Stimulated activated CD4-positive, alpha-beta T cell treated with anti-CD3 and anti-CD28 coated beads, Interleukin-2, amount 100 ng/mL, for 24 hours (primary cell): Measurements from ENCODE around the gene ARHGEF4.

Experiments used
- DNase-seq, 2 donors: peaks; one replicate each; pipeline ENCODE4 v3.0.0-alpha.2; 2020

ARHGEF4 gene

GRCh38 chr2:130834931-130835765 lies 1.6 kb upstream of the ARHGEF4 start:
- no peak for DNase-seq

- no peak for DNase-seq
Observed at GRCh38 chr2:130835766-130836015, 1.0 kb upstream of the ARHGEF4 start.

- no peak for DNase-seq
Observed at GRCh38 chr2:130837175-130837810, 579 bp downstream of the ARHGEF4 start.

- no peak for DNase-seq
Observed at GRCh38 chr2:130837811-130838565, 1.3 kb downstream of the ARHGEF4 start.

GRCh38 chr2:130839011-130839780 lies 2.5 kb downstream of the ARHGEF4 start:
- DNase-seq = no peak

GRCh38 chr2:130840506-130840905 lies 3.8 kb downstream of the ARHGEF4 start:
- no peak for DNase-seq

GRCh38 chr2:130841741-130842365 lies 5.1 kb downstream of the ARHGEF4 start:
- DNase-seq = no peak

GRCh38 chr2:130842770-130843169 lies 6.1 kb downstream of the ARHGEF4 start:
- DNase-seq = no peak

GRCh38 chr2:130843321-130843985 lies 6.7 kb downstream of the ARHGEF4 start:
- no peak for DNase-seq

- no peak for DNase-seq
Observed at GRCh38 chr2:130844161-130844560, 7.4 kb downstream of the ARHGEF4 start.

- DNase-seq = no peak
Observed at GRCh38 chr2:130845505-130846085, 8.9 kb downstream of the ARHGEF4 start.

- no peak for DNase-seq
Observed at GRCh38 chr2:130846233-130846632, 9.5 kb downstream of the ARHGEF4 start.

- no peak for DNase-seq
Observed at GRCh38 chr2:130846686-130847375, 10.1 kb downstream of the ARHGEF4 start.

- DNase-seq = no peak
Observed at GRCh38 chr2:130847776-130848525, 11.2 kb downstream of the ARHGEF4 start.

GRCh38 chr2:130848526-130849210 lies 12.0 kb downstream of the ARHGEF4 start:
- DNase-seq = no peak

GRCh38 chr2:130849896-130850787 lies 13.4 kb downstream of the ARHGEF4 start:
- no peak for DNase-seq

- no peak for DNase-seq
Observed at GRCh38 chr2:130850788-130851623, 14.3 kb downstream of the ARHGEF4 start.
